ENCODE results near the gene HOXB4.

Gene HOXB4

GRCh38 chr17:48612854-48613691, 34.9 kb upstream of the HOXB4 start:
- DNase-seq (ENCODE audit: low read depth): no peak
- TF ChIP-seq CTCF (conservative IDR thresholded peaks at IDR 0.05; ENCODE audit: low read depth, low read length): peak; percentile 19
- no peak overlapping the region for H3K4me3 ChIP-seq (ENCODE audit: low read length)

GRCh38 chr17:48612456-48612853, 34.3 kb upstream of the HOXB4 start:
- DNase-seq (ENCODE audit: low read depth): no peak
- no peak overlapping the region for H3K4me3 ChIP-seq (ENCODE audit: low read length)
- TF ChIP-seq CTCF (conservative IDR thresholded peaks at IDR 0.05; ENCODE audit: low read depth, low read length): no peak

- no peak for TF ChIP-seq CTCF (conservative IDR thresholded peaks at IDR 0.05; ENCODE audit: low read depth, low read length)
- DNase-seq (ENCODE audit: low read depth): no peak
- no peak overlapping the region for H3K4me3 ChIP-seq (ENCODE audit: low read length)
Measured at GRCh38 chr17:48611681-48612455, 33.7 kb upstream of the HOXB4 start.

- no peak for DNase-seq (ENCODE audit: low read depth)
- TF ChIP-seq CTCF (conservative IDR thresholded peaks at IDR 0.05; ENCODE audit: low read depth, low read length): no peak
- no peak overlapping the region for H3K4me3 ChIP-seq (ENCODE audit: low read length)
Measured at GRCh38 chr17:48611213-48611612, 33.1 kb upstream of the HOXB4 start.

- TF ChIP-seq CTCF (conservative IDR thresholded peaks at IDR 0.05; ENCODE audit: low read depth, low read length): no peak
- no peak within 1 kb of the TSS for H3K4me3 ChIP-seq (ENCODE audit: low read length)
- no peak for DNase-seq (ENCODE audit: low read depth)
Measured at GRCh38 chr17:48610282-48611211, 32.4 kb upstream of the HOXB4 start, which contains the start of gene HOXB7. TSS of gene HOXB7 (minus strand) at chr17:48611017. CDS start at chr17:48610918, 99 bp downstream.

GRCh38 chr17:48609759-48610281, 31.7 kb upstream of the HOXB4 start:
- TF ChIP-seq CTCF (conservative IDR thresholded peaks at IDR 0.05; ENCODE audit: low read depth, low read length): no peak
- no peak overlapping the region for H3K4me3 ChIP-seq (ENCODE audit: low read length)
- DNase-seq (ENCODE audit: low read depth): no peak

Measured in retinal pigment epithelial cell (primary cell).